Lung (tissue), 12 donors: Measurements from ENCODE around the gene ACOT12. TPM values are rescaled to one million over a fixed set of nuclear protein-coding genes. Genes with fewer than 3 reads are reported as not detected.

Experiments
- ATAC-seq: fragments of 200-7000 bp; cut with Tn5 transposase; one replicate; pipeline ENCODE4 v1.9.1; 2020; ENCODE audit warnings: moderate number of reproducible peaks; ENCODE audit not compliant: insufficient read depth, low FRiP score
- DNase-seq, 3 donors: peaks; one replicate each; pipeline ENCODE4 v3.0.0-alpha.2; 2013 to 2017
- H3K27ac ChIP-seq, 2 donors: one replicate each; pipeline ENCODE4 v1.5.1; 2013; ENCODE audit warnings: mild to moderate bottlenecking in 2 of 2, moderate library complexity in 2 of 2, control low read depth in 1 of 2, inconsistent platforms in 1 of 2, low read depth in 1 of 2, low read length in 1 of 2
- H3K27me3 ChIP-seq, 3 donors: one replicate each; pipeline ENCODE4 v1.5.1; 2013; ENCODE audit warnings: low read length in 2 of 3; ENCODE audit not compliant: control insufficient read depth in 3 of 3, insufficient read depth in 3 of 3
- H3K36me3 ChIP-seq, 4 donors: one replicate each; pipeline ENCODE4 v1.5.1; 2013; ENCODE audit warnings: low read length in 4 of 4, mild to moderate bottlenecking in 1 of 4, moderate library complexity in 1 of 4; ENCODE audit not compliant: control insufficient read depth in 4 of 4, insufficient read depth in 4 of 4
- H3K4me1 ChIP-seq, 5 donors: one replicate each; pipeline ENCODE4 v1.5.1; 2013; ENCODE audit warnings: low read length in 5 of 5, mild to moderate bottlenecking in 2 of 5, moderate library complexity in 1 of 5; ENCODE audit not compliant: control insufficient read depth in 5 of 5, insufficient read depth in 5 of 5
- H3K4me3 ChIP-seq: one replicate; pipeline ENCODE4 v1.5.1; 2013; ENCODE audit warnings: mild to moderate bottlenecking, control low read depth, moderate library complexity
- H3K9ac ChIP-seq, 2 donors: one replicate each; pipeline ENCODE4 v1.5.1; 2013; ENCODE audit warnings: low read length in 2 of 2, control low read depth in 1 of 2; ENCODE audit not compliant: insufficient read depth in 1 of 2
- H3K9me3 ChIP-seq, 4 donors: one replicate each; pipeline ENCODE4 v1.5.1; 2013; ENCODE audit warnings: low read length in 3 of 4, mild to moderate bottlenecking in 1 of 4, moderate library complexity in 1 of 4; ENCODE audit not compliant: control insufficient read depth in 4 of 4, insufficient read depth in 3 of 4
- WGBS, 2 donors: extraction: QIAGEN DNeasy Blood & Tissue Kit; methylation state at CpG; one replicate each; pipeline ENCODE4 v1.1.7; 2013; 5-methylcytosine and 5-hydroxymethylcytosine counted together
- polyA plus RNA-seq, 2 donors: library from polyadenylated mRNA; stranded (reverse); fragments of 200-250 nt; gene quantifications; one replicate each; pipeline ENCODE4 v1.2.1, GENCODE V29; 2013
- total RNA-seq, 2 donors: library from RNA; depleted of rRNA in 1 of 2; stranded (reverse); fragments of >200 nt in 1 of 2; gene quantifications; one replicate each; pipeline ENCODE4 v1.2.1, GENCODE V29; 2014 to 2021
- TF ChIP-seq, protein P1 (sequence below): IDR thresholded peaks from 2 replicates; pipeline ENCODE4 v1.5.1; 2012; ENCODE audit warnings: mild to moderate bottlenecking; ENCODE audit errors: control extremely low read depth, extremely low read depth
- donor health status: control.
- donor health status: control.
- donor health status: Bipolar disorder and iron deficiency.
- donor health status: healthy.
- donor health status: DM: yes; HTN: yes; CAD: no.

The ACOT12 gene
- total and polyA plus RNA-seq, 4 donors: not detected

DNA sequence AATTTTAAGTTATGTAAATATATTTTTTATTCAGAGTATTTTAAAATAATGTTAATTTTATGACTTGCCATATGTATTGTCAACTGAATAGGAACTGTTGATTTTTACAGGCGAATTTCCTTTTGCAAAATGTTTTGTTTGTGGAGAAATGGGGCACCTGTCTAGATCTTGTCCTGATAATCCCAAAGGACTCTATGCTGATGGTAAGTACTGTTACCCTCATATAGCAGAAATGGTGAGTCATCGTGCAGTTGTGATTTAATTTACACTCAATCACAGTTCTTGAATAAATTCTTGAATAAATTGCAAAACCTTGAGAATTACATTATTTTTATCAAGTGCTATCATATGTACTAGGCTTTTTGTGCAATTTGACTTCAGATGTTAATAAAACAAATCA is 85.1 kb downstream of the ACOT12 start:
- H3K36me3 ChIP-seq: peaks cover 7 to 39% (median 17%) of the 10 kb centered on the region in 4 donors
- TF ChIP-seq, protein P1, sequence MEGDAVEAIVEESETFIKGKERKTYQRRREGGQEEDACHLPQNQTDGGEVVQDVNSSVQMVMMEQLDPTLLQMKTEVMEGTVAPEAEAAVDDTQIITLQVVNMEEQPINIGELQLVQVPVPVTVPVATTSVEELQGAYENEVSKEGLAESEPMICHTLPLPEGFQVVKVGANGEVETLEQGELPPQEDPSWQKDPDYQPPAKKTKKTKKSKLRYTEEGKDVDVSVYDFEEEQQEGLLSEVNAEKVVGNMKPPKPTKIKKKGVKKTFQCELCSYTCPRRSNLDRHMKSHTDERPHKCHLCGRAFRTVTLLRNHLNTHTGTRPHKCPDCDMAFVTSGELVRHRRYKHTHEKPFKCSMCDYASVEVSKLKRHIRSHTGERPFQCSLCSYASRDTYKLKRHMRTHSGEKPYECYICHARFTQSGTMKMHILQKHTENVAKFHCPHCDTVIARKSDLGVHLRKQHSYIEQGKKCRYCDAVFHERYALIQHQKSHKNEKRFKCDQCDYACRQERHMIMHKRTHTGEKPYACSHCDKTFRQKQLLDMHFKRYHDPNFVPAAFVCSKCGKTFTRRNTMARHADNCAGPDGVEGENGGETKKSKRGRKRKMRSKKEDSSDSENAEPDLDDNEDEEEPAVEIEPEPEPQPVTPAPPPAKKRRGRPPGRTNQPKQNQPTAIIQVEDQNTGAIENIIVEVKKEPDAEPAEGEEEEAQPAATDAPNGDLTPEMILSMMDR: no peak
- no peak overlapping the region for H3K4me3 ChIP-seq
- no peak for DNase-seq
- no peaks in the 10 kb centered on the region for H3K27me3 ChIP-seq
- no peak overlapping the region for H3K9ac ChIP-seq
- ATAC-seq: no peak
- WGBS, 2 donors: 93 to 98% methylated on average over 2 of the region's 2 CpGs
- H3K4me1 ChIP-seq: no peaks in the 10 kb centered on the region
- no peak overlapping the region for H3K27ac ChIP-seq
- no peaks in the 10 kb centered on the region for H3K9me3 ChIP-seq

DNA sequence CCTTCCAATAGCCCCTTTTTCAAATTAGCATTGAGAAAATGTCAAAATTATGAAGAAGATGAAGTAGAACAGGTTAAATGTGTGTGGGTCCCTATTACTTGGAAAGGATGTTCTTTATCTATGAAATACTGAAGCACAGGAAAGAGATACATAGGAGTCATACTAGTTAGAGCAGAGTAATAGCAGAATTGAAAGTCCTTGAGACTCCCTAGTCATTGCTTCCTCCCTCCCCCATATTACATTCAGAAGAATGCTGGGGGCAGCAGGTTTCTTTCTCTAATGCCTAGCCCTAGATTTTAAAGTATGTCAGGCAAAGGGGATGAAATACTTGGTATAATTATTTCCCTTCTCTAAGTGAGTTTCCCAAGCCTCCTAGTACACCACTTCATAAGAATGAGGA is 88.1 kb downstream of the ACOT12 start:
- H3K9me3 ChIP-seq: no peaks in the 10 kb centered on the region
- H3K27me3 ChIP-seq: no peaks in the 10 kb centered on the region
- ATAC-seq (no peak), DNase-seq (no peak)
- peaks cover 2 to 21% (median 7%) of the 10 kb centered on the region in 4 donors for H3K36me3 ChIP-seq
- H3K27ac ChIP-seq: no peak overlapping the region
- H3K9ac ChIP-seq: no peak overlapping the region
- peaks cover 0 to 9% (median 2%) of the 10 kb centered on the region in 5 donors for H3K4me1 ChIP-seq
- no peak overlapping the region for H3K4me3 ChIP-seq
- TF ChIP-seq, protein P1: no peak

DNA sequence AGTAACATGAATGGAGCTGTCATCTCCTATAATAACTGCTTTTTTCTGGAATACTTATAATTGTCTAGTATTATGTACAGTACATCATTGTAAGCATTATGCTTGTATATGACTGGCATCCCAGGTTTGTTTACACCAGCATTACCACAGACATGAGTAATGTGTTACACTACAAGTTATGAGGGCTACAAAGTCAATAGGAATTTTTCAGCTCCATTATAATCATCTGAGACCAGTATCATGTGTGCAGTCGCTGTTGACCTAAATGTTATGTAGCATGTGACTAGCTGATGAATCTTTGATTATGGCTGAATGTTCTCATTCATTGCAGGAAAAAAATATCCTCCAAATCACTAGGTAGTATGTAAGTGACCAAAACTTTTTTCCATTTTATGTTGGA is 90.4 kb downstream of the ACOT12 start:
- Histone ChIP-seq H3K9me3 (no peaks in the 10 kb centered on the region), H3K4me1 (peaks cover 3 to 24% (median 7%) of the 10 kb centered on the region in 5 donors), H3K9ac (no peak overlapping the region), H3K27ac (no peak overlapping the region), H3K27me3 (no peaks in the 10 kb centered on the region), H3K36me3 (peaks cover 0 to 6% (median 2%) of the 10 kb centered on the region in 4 donors), H3K4me3 (no peak overlapping the region)
- 98 to 100% methylated on average over 1 of the region's 1 CpG for WGBS, 2 donors
- TF ChIP-seq, protein P1: no peak
- DNase-seq: no peak
- no peak for ATAC-seq

DNA sequence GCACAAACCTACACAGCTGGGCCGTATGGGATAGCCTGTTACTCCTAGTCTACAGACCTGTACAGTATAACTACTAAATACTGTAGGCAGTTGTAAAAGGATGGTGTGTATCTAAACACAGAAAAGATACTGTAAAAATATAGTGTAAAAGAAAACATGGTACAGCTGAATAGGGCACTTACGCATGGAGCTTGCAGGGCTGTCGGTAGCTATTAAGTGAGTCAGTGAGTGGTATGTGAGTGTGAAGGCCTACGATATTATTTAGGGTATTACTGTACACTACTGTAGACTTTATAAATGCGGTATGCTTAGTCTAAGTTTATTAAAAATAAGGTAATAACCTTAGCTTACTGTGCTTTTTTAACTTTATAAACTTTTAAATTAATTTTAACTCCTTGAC is 91.3 kb downstream of the ACOT12 start:
- Histone ChIP-seq H3K4me1 (peaks cover 3 to 24% (median 7%) of the 10 kb centered on the region in 5 donors), H3K27me3 (no peaks in the 10 kb centered on the region), H3K9me3 (no peaks in the 10 kb centered on the region), H3K36me3 (peaks cover 0 to 8% (median 2%) of the 10 kb centered on the region in 4 donors), H3K4me3 (no peak overlapping the region), H3K9ac (peak overlapping the region in 1 of 2 donors; percentile 91), H3K27ac (no peak overlapping the region)
- 90 to 96% methylated on average over 5 of the region's 5 CpGs for WGBS, 2 donors
- ATAC-seq: no peak
- no peak for DNase-seq
- TF ChIP-seq, protein P1: no peak
